ENCODE measurements around the gene LILRA2.

- TF ChIP-seq EZH2 (IDR thresholded peaks at IDR 0.05; ENCODE audit: insufficient read depth, poor library complexity, severe bottlenecking), result no peak
- no peak for TF ChIP-seq EZH2phosphoT487 (IDR thresholded peaks at IDR 0.05; ENCODE audit: insufficient read depth, low read depth)
These were observed 38.8 kb downstream of the LILRA2 start for GRCh38 chr19:54612428-54612827.

Data from GM23248 (cell line).